GM03348 (cell line): ENCODE measurements around the gene PRPF38A.

ENCODE experiments used
- DNase-seq: peaks from one replicate; pipeline ENCODE4 v3.0.0; 2012; ENCODE audit warnings: low spot score

PRPF38A gene

GRCh38 chr1:52463891-52464290 is 59.5 kb downstream of the PRPF38A start:
- no peak for DNase-seq

- DNase-seq: no peak
These were observed 64.7 kb downstream of the PRPF38A start for GRCh38 chr1:52469108-52469507.
